SU-DHL-6 (cell line): ENCODE measurements around the gene SUPT4H1.

ENCODE experiments used
- H2AFZ ChIP-seq: fragments of 200-600 bp; sonication (generic); 2 replicates; pipeline ENCODE4 v1.6.1; 2014; ENCODE audit warnings: low read depth, mild to moderate bottlenecking, moderate library complexity, mixed read lengths, antibody characterized with exemption, low read length; ENCODE audit not compliant: severe bottlenecking
- H3F3A ChIP-seq: fragments of 200-600 bp; shearing (Covaris generic); 2 replicates; pipeline ENCODE4 v1.6.0; 2016; ENCODE audit warnings: antibody characterized with exemption, mild to moderate bottlenecking; ENCODE audit not compliant: insufficient read depth
- H3K27ac ChIP-seq: fragments of 200-600 bp; sonication (generic); 2 replicates; pipeline ENCODE4 v1.5.1; 2016; ENCODE audit warnings: low read depth, mild to moderate bottlenecking, low read length, moderate library complexity, mixed read lengths
- H3K27me3 ChIP-seq: fragments of 200-600 bp; sonication (generic), shearing (Covaris generic); 2 replicates; pipeline ENCODE4 v1.6.0; 2014; ENCODE audit warnings: mild to moderate bottlenecking, low read length
- H3K36me3 ChIP-seq: fragments of 200-600 bp; sonication (generic); 2 replicates; pipeline ENCODE4 v1.6.1; 2014; ENCODE audit warnings: mild to moderate bottlenecking, low read length, mixed read lengths
- H3K4me2 ChIP-seq: fragments of 300-600, 200-600 bp; shearing (Covaris generic), sonication (generic); 2 replicates; pipeline ENCODE4 v1.6.0; 2014; ENCODE audit warnings: low read length, low read depth, mild to moderate bottlenecking; ENCODE audit not compliant: poor library complexity, severe bottlenecking
- H3K4me3 ChIP-seq: fragments of 200-600 bp; sonication (generic); 2 replicates; pipeline ENCODE4 v1.5.1; 2014; ENCODE audit warnings: antibody characterized with exemption, low read length, mild to moderate bottlenecking, mixed read lengths; ENCODE audit not compliant: insufficient read depth, poor library complexity, severe bottlenecking
- H3K79me2 ChIP-seq: fragments of 200-600 bp; sonication (generic); 2 replicates; pipeline ENCODE4 v1.6.1; 2014; ENCODE audit warnings: mild to moderate bottlenecking, low read length, moderate library complexity; ENCODE audit not compliant: insufficient read depth
- H3K9ac ChIP-seq: fragments of 200-600 bp; sonication (generic); 2 replicates; pipeline ENCODE4 v1.7.0; 2014; ENCODE audit warnings: mild to moderate bottlenecking, low read length
- H3K9me2 ChIP-seq: fragments of 200-600 bp; sonication (generic); replicated peaks from 2 replicates; pipeline ENCODE4 v1.6.1; 2014; ENCODE audit warnings: low read length; ENCODE audit not compliant: insufficient read depth
- H3K9me3 ChIP-seq: fragments of 200-600 bp; sonication (generic); 2 replicates; pipeline ENCODE4 v1.6.1; 2014; ENCODE audit warnings: low read length, mixed read lengths; ENCODE audit not compliant: insufficient read depth
- H4K20me1 ChIP-seq: fragments of 200-600 bp; sonication (generic); 2 replicates; pipeline ENCODE4 v1.6.1; 2014; ENCODE audit warnings: low read depth, mild to moderate bottlenecking, antibody characterized with exemption, low read length, moderate library complexity, mixed read lengths
- EZH2phosphoT487 ChIP-seq: fragments of 200-600 bp; sonication (generic), shearing (Covaris generic); conservative IDR thresholded peaks from 2 replicates; pipeline ENCODE4 v1.6.1; 2018; ENCODE audit warnings: mild to moderate bottlenecking, antibody characterized with exemption, low read length, moderate library complexity, mixed read lengths
- TF ChIP-seq, protein P1 (sequence below): fragments of 200-600 bp; sonication (generic); IDR thresholded peaks from one replicate; pipeline ENCODE4 v1.5.1; 2017; ENCODE audit warnings: antibody characterized with exemption, mild to moderate bottlenecking, low read length, moderate library complexity; ENCODE audit not compliant: insufficient read depth, poor library complexity, severe bottlenecking

The SUPT4H1 gene

DNA sequence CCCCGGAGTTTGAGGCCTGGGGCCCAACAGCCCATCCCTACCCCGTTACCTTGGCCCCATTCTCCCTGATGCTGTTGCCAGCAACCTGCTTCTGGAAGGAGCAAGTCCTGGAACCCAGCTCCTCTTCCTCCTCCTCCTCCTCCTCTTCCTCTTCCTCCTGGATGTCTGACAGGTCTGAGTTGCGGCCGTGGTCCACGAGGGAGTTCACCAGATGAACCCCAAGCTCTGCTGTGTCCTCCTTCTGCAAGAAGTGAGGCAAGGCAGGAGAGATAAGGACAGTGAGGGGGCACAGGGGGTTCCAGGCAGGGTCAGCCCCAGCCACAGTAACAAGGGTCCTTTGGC, 42.1 kb downstream of the SUPT4H1 start:
- Histone ChIP-seq H3K27ac (no peak overlapping the region), H4K20me1 (no peaks in the 10 kb centered on the region), H3F3A (no peaks in the 10 kb centered on the region), H2AFZ (no peak overlapping the region), H3K79me2 (no peaks in the 10 kb centered on the region), H3K9me3 (no peaks in the 10 kb centered on the region), H3K4me2 (no peak overlapping the region), H3K27me3 (no peaks in the 10 kb centered on the region), H3K9ac (no peak overlapping the region), H3K9me2 (no peaks in the 10 kb centered on the region), H3K36me3 (no peaks in the 10 kb centered on the region), H3K4me3 (no peak overlapping the region)
- TF ChIP-seq, protein P1, sequence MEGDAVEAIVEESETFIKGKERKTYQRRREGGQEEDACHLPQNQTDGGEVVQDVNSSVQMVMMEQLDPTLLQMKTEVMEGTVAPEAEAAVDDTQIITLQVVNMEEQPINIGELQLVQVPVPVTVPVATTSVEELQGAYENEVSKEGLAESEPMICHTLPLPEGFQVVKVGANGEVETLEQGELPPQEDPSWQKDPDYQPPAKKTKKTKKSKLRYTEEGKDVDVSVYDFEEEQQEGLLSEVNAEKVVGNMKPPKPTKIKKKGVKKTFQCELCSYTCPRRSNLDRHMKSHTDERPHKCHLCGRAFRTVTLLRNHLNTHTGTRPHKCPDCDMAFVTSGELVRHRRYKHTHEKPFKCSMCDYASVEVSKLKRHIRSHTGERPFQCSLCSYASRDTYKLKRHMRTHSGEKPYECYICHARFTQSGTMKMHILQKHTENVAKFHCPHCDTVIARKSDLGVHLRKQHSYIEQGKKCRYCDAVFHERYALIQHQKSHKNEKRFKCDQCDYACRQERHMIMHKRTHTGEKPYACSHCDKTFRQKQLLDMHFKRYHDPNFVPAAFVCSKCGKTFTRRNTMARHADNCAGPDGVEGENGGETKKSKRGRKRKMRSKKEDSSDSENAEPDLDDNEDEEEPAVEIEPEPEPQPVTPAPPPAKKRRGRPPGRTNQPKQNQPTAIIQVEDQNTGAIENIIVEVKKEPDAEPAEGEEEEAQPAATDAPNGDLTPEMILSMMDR, result no peak
- TF ChIP-seq EZH2phosphoT487, result no peak

DNA sequence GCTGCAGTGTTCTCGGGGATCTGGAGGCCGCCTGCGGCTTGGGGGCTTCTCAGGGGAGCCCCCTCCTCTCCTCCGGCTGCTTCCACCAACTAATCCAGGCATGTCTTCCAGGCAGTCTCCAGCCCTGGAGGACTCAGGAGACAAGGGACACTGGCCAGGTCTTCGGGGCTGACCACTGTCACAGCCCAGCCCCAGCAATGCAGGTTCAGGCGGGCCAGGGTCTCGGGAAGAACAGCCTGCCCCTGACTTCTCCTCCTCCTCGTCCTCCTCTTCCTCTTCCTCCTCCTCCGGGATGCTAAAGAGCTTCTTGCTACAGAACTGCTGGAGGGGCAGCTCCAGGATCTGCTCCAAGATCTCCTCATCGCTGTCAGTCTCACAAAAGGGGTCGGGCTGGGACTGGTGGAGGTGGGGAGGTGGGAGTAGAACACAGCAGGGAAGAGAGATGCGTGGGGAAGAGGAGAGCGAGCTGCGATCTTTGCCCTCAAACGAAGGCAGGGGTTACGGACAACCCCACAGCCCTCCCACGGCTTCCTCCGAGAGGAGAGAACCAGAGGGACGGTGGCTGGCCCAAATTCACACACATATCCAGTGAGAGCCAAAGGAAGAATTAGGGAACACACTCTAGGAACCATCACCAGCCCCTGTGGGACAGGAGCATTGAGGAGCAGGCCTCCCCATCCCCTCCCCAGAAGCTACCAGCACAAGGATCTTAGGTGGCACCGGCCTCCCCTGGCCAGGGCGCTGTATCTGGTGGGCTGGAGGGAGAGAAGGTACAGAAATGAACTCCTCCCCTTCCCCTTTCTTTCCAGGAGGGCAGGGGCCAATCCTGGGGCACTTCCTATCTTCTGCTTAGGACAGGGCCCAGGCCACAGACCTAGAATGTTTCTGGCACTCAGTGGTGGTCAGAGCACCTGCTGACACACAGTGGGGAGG, 42.8 kb downstream of the SUPT4H1 start:
- Histone ChIP-seq H3K9me3 (no peaks in the 10 kb centered on the region), H3K9me2 (no peaks in the 10 kb centered on the region), H3K27ac (no peak overlapping the region), H3K36me3 (no peaks in the 10 kb centered on the region), H3K27me3 (no peaks in the 10 kb centered on the region), H3K79me2 (no peaks in the 10 kb centered on the region), H3K4me2 (no peak overlapping the region), H3K9ac (no peak overlapping the region), H3K4me3 (no peak overlapping the region), H4K20me1 (no peaks in the 10 kb centered on the region), H2AFZ (no peak overlapping the region), H3F3A (no peaks in the 10 kb centered on the region)
- TF ChIP-seq, protein P1, result no peak

DNA sequence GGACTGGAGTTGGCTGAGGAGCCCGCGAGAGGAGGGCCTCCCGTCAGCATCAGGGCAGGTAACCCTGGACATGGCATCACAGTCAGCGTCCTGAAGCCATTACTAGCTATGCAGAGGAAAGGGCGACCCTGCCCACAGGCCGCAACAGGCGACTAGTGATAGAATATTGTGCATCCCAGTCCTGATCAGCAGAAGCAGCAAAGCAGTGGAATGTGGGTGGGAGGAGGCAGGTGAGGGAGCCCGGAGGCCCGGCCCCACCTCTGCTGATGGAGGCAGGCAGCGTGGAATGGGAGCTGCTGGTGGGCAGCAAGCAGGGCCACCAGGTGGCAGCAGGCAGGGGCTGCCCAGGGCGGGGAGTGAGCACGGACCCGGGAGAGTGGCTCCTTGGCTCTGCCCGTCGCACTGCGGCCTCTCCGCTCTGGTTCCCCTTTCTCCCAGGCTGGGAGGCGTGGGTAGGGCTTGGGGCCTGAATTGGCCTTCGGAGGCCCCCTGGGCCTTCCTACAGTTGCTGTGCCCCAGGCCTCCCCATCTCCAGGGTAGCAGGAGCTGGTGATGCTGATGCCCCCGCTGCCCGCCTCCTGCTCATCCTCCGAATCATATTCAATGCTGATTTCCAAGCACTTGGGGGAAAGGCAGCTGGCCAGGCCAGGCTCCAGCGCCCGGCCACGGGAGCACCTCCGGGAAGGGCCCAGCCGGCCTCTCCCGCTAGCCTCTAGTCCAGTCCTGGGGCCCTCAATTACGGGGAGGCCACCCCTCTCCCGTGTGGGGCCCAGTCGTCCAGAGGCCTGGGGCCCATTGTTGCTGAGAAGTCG, 43.6 kb downstream of the SUPT4H1 start:
- Histone ChIP-seq H3K27me3 (no peaks in the 10 kb centered on the region), H3K9ac (no peak overlapping the region)

More for the DNA sequence above, 43.6 kb downstream of the SUPT4H1 start:
- Histone ChIP-seq H3K4me3 (no peak overlapping the region), H2AFZ (no peak overlapping the region), H3K4me2 (no peak overlapping the region), H4K20me1 (no peaks in the 10 kb centered on the region), H3K9me2 (no peaks in the 10 kb centered on the region), H3K27ac (no peak overlapping the region), H3F3A (no peaks in the 10 kb centered on the region), H3K36me3 (no peaks in the 10 kb centered on the region), H3K9me3 (no peaks in the 10 kb centered on the region), H3K79me2 (no peaks in the 10 kb centered on the region)
- TF ChIP-seq, protein P1, result no peak
- TF ChIP-seq EZH2phosphoT487, result no peak
